ENCODE results near the gene LYST. TPM values are rescaled to one million over a fixed set of nuclear protein-coding genes. Genes with fewer than 3 reads are reported as not detected.
"Not testable (repeated sequence)": the region's sequence is repeated elsewhere in the genome, so short reads cannot be mapped to it uniquely, and the experiment has no call there.

The LYST gene
- total RNA-seq, 4 donors from 2014 or later, result 12.3 to 36.6 (median 21.0) TPM

- WGBS, 2 donors, result 81 to 83% methylated on average over 3 of the region's 3 CpGs
- no peak for DNase-seq
- Histone ChIP-seq H3K36me3 (no peaks in the 10 kb centered on the region), H3K27me3 (no peaks in the 10 kb centered on the region), H3K4me3 (no peak overlapping the region), H3K27ac (no peak overlapping the region), H3K4me1 (peaks cover 0 to 17% (median 11%) of the 10 kb centered on the region in 3 donors), H3K9me3 (no peaks in the 10 kb centered on the region)
- TF ChIP-seq POLR2A (IDR thresholded peaks at IDR 0.05), result no peak
- TF ChIP-seq CTCF (IDR thresholded peaks at IDR 0.05), result no peak
- intact Hi-C loops (cut with DNase I), result no loop called here
Observed at GRCh38 chr1:235854347-235854746, 12.4 kb downstream of the LYST start.

DNA sequence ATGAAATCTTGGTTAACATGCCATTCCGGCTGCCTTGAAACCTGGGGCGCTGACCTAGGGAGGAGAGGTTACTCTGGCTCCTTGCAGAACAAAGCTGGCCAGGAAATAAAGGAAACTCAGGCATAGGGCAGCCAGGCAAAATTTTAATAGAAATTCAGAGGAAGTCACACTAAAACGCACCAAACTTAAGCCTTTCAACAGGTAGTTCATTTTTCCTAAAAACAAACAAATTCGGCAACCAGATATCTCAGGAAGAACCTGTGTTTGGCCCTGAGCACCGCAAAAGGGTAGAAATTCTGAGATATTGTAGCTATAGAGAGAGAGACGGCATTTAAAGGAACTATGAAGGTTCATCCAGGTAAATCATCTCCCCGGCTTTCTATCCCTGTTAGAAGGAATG lies 13.1 kb downstream of the LYST start:
- Histone ChIP-seq H3K4me3 (no peak overlapping the region), H3K4me1 (peaks cover 0 to 17% (median 11%) of the 10 kb centered on the region in 3 donors), H3K9me3 (no peaks in the 10 kb centered on the region), H3K27me3 (no peaks in the 10 kb centered on the region), H3K27ac (no peak overlapping the region), H3K36me3 (no peaks in the 10 kb centered on the region)
- intact Hi-C loops (cut with DNase I), result no loop called here
- TF ChIP-seq CTCF (IDR thresholded peaks at IDR 0.05) (no peak), POLR2A (IDR thresholded peaks at IDR 0.05) (no peak)
- DNase-seq, result no peak
- WGBS, 2 donors, result 82 to 86% methylated on average over 7 of the region's 7 CpGs

DNA sequence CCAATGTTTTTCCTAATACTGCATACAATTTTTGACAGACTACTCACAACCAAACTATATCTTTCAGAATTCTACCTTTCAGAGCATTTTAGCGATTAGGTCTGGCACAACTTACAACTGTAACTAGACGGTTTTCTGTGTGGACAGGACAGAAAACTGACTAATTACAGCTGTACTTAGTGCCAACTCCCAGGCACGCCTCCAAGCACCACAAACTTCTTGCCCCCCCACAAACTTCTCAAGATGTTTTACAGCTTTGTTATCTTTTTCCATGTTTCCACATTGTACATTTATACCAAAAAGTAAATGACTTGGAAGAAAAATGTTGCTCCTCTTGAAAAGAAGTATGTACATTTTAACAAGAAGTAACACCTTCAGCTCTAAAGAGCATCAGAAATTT lies 13.8 kb downstream of the LYST start:
- no peak overlapping the region for H3K4me3 ChIP-seq
- DNase-seq, result no peak
- peaks cover 0 to 17% (median 11%) of the 10 kb centered on the region in 3 donors for H3K4me1 ChIP-seq
- 27 to 38% methylated on average over 3 of the region's 3 CpGs for WGBS, 2 donors
- no peak overlapping the region for H3K27ac ChIP-seq
- intact Hi-C loops (cut with DNase I), result no loop called here
- no peaks in the 10 kb centered on the region for H3K36me3 ChIP-seq
- H3K9me3 ChIP-seq, result no peaks in the 10 kb centered on the region
- no peaks in the 10 kb centered on the region for H3K27me3 ChIP-seq
- TF ChIP-seq CTCF (IDR thresholded peaks at IDR 0.05) (no peak), POLR2A (IDR thresholded peaks at IDR 0.05) (no peak)

GRCh38 chr1:235851939-235852338 lies 14.8 kb downstream of the LYST start:
- H3K36me3 ChIP-seq, result no peaks in the 10 kb centered on the region
- H3K9me3 ChIP-seq, result no peaks in the 10 kb centered on the region
- H3K27ac ChIP-seq, result no peak overlapping the region
- DNase-seq, result no peak
- WGBS, 2 donors, result 84 to 85% methylated on average over 3 of the region's 3 CpGs
- H3K27me3 ChIP-seq, result no peaks in the 10 kb centered on the region
- H3K4me3 ChIP-seq, result no peak overlapping the region
- TF ChIP-seq POLR2A (IDR thresholded peaks at IDR 0.05), result no peak
- no peak for TF ChIP-seq CTCF (IDR thresholded peaks at IDR 0.05)
- intact Hi-C loops (cut with DNase I), result no loop called here
- peaks cover 0 to 17% (median 11%) of the 10 kb centered on the region in 3 donors for H3K4me1 ChIP-seq

DNA sequence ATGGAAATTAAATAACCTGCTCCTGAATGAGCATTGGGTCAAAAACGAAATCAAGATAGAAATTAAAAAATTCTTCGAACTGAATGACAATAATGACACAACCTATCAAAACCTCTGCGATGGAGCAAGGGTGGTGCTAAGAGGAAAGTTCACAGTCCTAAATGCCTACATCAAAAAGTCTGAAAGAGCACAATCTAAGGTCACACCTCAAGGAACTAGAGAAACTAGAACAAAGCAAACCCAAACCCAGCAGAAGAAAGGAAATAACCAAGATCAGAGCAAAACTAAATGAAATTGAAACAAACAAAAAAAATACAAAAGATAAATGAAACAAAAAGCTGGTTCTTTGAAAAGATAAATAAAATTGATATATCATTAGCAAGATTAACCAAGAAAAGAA lies 18.5 kb downstream of the LYST start:
- H3K27ac ChIP-seq, result not testable (repeated sequence)
- WGBS, 2 donors, result 85 to 92% methylated on average over 3 of the region's 3 CpGs

GRCh38 chr1:235845656-235846107 lies 21.0 kb downstream of the LYST start:
- not testable (repeated sequence) for H3K4me3 ChIP-seq, H3K27me3 ChIP-seq, H3K36me3 ChIP-seq, H3K27ac ChIP-seq, DNase-seq, H3K9me3 ChIP-seq
- intact Hi-C loops (cut with DNase I), result loop anchor here (10.0 kb wide), 1 partner anchor 109 kb away; no protein-coding TSS in a partner anchor
- peaks cover 4 to 33% (median 12%) of the 10 kb centered on the region in 3 donors for H3K4me1 ChIP-seq
- 77 to 100% methylated on average over 1 to 5 of the region's 5 CpGs for WGBS, 2 donors

More for the DNA sequence above, 18.5 kb downstream of the LYST start:
- intact Hi-C loops (cut with DNase I), result loop anchor here (10.0 kb wide), 1 partner anchor 107 kb away; no protein-coding TSS in a partner anchor
- H3K4me3 ChIP-seq, H3K36me3 ChIP-seq, H3K9me3 ChIP-seq, DNase-seq, H3K27me3 ChIP-seq: not testable (repeated sequence)
- peaks cover 4 to 28% (median 17%) of the 10 kb centered on the region in 3 donors for H3K4me1 ChIP-seq
